LNCAP (cell line): ENCODE measurements around the gene RNF128.

Experiments used
- TF ChIP-seq, protein P1 (sequence below): fragments of 450-650 bp; IDR thresholded peaks from 2 replicates; pipeline ENCODE4 v1.5.1; 2017; ENCODE audit warnings: mild to moderate bottlenecking

The RNF128 gene

GRCh38 chrX:106802388-106803275 is 76.1 kb downstream of the RNF128 start, which contains the start of gene TBC1D8B:
Gene TBC1D8B (plus strand): TSS chrX:106802673. CDS start chrX:106802854, 181 bp downstream.
- TF ChIP-seq, protein P1, sequence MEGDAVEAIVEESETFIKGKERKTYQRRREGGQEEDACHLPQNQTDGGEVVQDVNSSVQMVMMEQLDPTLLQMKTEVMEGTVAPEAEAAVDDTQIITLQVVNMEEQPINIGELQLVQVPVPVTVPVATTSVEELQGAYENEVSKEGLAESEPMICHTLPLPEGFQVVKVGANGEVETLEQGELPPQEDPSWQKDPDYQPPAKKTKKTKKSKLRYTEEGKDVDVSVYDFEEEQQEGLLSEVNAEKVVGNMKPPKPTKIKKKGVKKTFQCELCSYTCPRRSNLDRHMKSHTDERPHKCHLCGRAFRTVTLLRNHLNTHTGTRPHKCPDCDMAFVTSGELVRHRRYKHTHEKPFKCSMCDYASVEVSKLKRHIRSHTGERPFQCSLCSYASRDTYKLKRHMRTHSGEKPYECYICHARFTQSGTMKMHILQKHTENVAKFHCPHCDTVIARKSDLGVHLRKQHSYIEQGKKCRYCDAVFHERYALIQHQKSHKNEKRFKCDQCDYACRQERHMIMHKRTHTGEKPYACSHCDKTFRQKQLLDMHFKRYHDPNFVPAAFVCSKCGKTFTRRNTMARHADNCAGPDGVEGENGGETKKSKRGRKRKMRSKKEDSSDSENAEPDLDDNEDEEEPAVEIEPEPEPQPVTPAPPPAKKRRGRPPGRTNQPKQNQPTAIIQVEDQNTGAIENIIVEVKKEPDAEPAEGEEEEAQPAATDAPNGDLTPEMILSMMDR, result no peak

- TF ChIP-seq, protein P1, result no peak
Measured at GRCh38 chrX:106811131-106811910, 84.8 kb downstream of the RNF128 start.
